Activated naive CD4-positive, alpha-beta T cell treated with anti-CD3 and anti-CD28 coated beads, Interleukin-2, amount 50 U/mL, for 16 hours (primary cell): ENCODE results near the gene SLC6A13.

Experiments used
- DNase-seq: peaks from one replicate; pipeline ENCODE4 v3.0.0-alpha.2; 2020

The SLC6A13 gene

DNA sequence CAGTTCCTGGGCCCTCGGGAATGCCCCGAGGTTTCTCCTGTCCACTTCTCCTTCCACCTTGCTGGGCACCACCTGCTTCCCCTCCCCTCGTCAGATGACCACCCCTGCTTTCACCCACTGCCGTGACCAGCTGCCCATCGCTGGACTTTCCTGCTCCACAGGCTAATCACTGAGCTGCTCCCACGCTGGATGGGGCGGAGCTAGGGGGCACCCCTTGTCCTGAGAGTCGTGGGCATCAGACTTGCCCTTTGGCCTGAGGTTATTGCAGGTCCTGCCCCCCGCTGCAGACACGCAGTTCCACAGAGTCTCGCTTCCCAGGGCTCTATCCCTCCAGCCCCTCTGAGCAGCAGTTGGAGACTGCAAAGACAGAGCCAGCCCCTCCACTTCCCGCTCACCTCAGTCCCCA lies 49.1 kb downstream of the SLC6A13 start:
- DNase-seq, result no peak

- DNase-seq, result no peak
Observed at GRCh38 chr12:212715-213526, 49.7 kb downstream of the SLC6A13 start.

- no peak for DNase-seq
Observed at GRCh38 chr12:212415-212714, 50.3 kb downstream of the SLC6A13 start.

DNA sequence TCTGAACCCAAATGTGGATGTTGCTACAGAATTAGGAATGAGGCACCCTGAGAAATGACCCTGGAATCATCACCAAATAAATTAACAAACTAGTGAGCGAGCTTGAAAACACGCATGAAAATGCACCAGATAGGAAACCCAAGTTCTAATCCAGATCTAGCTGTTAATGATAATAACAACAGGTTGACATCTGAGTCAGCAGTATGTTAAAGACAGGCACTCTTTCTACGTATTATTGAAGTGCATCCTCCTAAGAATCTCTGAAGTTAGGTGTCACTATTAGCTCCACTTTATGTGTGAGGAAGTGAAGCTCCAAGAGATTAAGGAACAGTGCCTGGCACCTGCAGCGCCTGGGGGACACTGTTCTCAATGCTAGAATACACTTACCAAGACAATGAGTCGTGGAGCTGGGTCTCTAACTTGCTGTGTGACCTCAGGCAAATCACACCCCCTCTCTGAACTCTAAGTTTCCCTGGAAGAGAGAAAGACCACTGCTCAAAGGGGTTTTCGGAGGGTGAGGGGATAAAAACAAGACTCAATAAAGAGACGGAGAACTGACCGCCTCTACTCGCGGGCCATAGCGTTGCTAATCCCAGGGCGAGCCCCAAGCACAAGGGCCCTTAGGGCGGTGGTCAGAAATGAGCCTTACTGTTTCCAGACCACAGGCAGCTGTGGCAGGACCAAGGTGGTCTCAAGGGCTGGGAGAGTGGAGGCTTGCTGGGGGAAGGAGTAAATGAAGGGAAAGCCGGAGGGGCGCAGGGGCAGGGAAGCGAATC lies 50.8 kb downstream of the SLC6A13 start:
- DNase-seq, result no peak

DNA sequence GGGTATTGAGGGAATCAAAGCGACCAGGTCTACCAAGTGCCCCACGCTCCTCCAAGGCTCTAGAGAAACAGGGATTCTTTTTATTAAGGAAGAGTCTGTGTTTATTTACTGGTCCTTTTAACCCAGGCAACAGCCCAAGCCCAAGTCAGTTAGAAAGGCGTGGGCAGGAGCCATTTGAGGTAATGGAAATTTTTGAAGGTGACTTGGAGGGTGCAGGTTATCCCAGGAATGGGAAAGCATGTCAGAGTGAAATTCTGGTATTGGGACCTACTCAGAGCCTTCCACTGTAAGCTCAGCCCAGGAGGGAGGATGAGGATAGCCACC lies 51.5 kb downstream of the SLC6A13 start:
- no peak for DNase-seq

DNA sequence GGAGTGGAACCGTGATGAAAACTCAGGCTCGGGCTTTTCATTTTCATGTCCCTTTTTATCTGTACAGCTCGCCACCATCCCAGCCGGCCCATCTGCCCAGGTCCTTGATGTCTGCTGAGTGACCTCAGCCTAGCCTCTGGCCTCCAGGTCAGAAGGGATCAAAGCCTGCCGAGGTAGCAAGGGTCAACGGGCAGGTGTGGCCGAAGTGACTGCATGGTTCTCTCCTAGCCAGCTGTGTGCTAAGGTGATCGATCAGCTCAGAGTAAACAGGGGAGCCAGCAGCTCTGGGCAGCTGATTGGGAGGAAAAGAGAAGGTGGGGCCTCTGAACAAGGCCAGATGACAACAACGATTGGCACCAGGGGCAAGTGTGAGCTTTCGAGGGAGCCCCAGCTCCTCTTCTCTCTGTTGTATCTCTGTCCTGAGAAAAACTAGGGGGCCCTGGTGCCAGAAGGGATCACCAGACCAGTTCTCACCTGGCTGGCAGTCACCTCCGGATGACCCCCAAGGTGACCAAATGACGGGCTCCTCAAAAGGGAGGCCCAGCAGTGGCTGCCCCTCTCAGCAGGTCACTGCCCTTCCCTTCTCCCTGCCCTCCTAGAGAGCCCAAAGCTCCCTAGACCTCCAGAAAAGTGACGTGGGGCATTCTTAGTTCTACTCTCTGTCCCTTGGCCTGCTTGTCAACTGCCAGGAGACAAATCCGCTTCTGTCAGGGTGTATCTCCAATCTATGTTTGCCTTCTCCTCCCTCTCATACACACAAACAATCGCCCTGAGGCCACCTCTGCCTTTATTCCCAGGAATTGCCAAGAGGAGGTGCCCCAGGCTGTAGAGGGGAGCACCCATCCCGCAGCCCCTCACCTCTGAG lies 52.1 kb downstream of the SLC6A13 start:
- DNase-seq, result no peak

- no peak for DNase-seq
Observed at GRCh38 chr12:209851-210250, 52.8 kb downstream of the SLC6A13 start.

GRCh38 chr12:209246-209645 lies 53.4 kb downstream of the SLC6A13 start:
- DNase-seq, result no peak

- no peak for DNase-seq
Observed at GRCh38 chr12:208813-209212, 53.8 kb downstream of the SLC6A13 start.

DNA sequence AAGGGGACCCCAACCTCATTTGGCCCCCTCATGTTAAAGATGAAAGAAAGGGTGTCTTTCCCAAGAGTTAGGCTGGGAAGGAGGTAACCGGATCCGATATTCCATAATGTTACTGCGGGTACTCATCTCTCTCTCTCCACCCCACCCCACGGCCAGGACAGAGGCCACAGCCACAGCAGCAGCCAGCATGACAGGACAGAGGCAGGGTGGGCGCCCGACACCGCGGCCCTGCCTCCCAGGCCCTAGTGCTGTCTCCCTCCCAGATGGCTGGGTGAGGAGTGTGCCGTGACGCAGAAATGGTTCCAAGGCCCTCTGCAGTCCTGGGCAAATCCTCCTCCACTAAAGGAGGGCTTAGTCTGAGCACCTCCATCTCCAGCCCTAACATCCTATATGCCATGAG lies 54.8 kb downstream of the SLC6A13 start:
- DNase-seq, result no peak

GRCh38 chr12:206746-207440 lies 55.7 kb downstream of the SLC6A13 start:
- DNase-seq, result no peak

- DNase-seq, result no peak
Observed at GRCh38 chr12:205026-205425, 57.6 kb downstream of the SLC6A13 start.

- no peak for DNase-seq
Observed at GRCh38 chr12:204261-204678, 58.4 kb downstream of the SLC6A13 start.

GRCh38 chr12:203462-204260 lies 59.0 kb downstream of the SLC6A13 start:
- DNase-seq, result no peak

DNA sequence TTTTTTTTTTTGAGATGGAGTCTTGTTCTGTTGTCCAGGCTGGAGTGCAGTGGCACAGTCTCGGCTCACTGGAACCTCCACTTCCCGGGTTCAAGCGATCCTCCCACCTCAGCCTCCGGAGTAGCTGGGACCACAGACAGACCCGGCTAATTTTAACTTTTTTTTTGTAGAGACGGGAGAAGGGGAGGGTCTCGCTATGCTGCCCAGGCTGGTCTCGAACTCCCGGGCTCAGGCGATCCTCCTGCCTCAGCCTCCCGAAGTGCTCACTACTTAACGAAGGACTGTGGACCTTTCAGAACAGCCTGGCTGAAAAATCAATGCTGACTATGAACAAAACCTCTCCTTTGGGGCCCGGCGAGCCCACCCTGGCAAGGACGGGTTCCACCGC lies 59.6 kb downstream of the SLC6A13 start:
- no peak for DNase-seq

GRCh38 chr12:202081-202731 lies 60.4 kb downstream of the SLC6A13 start:
- no peak for DNase-seq

DNA sequence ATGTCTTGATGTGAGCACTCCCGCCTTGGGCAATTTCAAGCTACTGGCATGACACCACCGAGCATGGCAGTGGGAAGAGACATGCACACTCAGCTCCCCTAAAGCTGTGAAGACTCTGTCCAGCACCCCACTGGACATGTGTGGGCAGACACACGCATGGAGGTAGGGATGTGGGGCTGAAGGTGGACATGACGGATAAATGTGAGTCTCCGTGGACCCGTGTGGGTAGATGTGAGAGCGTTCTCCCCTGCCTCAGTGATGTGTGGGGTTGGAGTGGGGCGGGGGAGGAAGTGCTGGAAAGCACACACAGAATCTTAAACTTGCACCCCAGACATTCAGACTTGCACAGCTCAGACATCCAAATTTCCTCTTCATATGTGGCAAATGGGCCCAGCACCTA lies 61.3 kb downstream of the SLC6A13 start:
- no peak for DNase-seq

GRCh38 chr12:198705-199104 lies 63.9 kb downstream of the SLC6A13 start:
- DNase-seq, result no peak

GRCh38 chr12:197911-198695 lies 64.5 kb downstream of the SLC6A13 start:
- no peak for DNase-seq

- no peak for DNase-seq
Observed at GRCh38 chr12:197347-197746, 65.3 kb downstream of the SLC6A13 start.

DNA sequence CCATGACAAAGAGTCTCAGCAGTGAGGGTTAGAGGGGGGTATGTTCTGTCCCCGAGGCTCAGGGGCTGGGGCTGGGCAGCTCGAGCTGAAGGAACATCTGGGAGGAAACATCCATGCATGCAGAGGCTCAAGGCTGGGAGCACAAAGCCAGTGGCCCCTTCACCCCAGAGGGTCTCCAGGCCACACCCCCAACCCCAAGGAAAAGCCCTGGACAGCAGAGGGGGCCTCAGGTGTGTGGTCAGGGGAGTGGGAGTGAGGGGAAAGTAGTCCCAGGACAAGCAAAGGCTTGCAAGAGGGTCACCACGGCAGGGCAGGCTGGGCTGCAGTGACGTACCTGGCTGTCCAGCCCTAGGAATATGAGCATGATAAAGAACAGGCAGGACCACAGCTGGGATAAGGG lies 66.2 kb downstream of the SLC6A13 start:
- DNase-seq, result no peak
